Measurements from ENCODE around the gene TCP1.
"Not testable (repeated sequence)": the region's sequence is repeated elsewhere in the genome, so short reads cannot be mapped to it uniquely, and the experiment has no call there.

TCP1 gene

DNA sequence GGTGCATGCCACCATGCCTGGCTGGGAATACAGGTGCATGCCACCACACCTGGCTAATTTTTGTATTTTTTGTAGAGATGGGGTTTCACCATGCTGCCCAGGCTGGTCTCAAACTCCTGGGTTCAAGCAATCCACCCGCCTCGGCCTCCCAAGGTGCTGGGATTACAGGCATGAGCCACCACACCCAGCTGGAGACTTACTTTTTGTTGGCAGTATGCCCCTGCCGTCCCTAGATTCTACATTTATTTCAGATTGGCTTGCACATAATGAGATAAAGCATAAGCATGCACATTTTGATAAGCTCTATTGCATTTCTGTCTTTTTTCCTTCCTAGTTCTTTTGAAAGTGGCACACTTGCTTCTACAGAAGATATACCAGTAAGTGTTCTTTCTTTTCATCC is 27.4 kb upstream of the TCP1 start:
- not testable (repeated sequence) for DNase-seq (ENCODE audit: low read depth)

DNA sequence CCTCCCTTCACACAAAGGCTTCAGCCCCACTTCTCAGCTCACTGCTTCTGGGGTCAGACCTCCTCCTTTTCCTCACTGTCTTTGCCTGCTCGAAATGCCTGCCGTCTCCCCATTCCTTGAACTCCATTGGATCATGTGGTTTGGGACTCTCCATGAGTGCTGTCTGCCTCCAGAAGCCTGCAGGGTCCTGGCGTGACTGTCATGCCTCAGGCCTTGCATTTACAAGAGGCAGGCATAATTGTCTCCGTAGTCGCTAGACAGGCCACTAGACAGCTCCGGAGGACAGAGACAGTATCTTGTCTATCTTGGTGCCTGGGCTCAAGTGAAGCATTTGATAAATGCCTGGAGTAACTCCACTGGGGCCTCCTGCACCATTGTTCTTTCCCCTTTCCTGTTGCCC is 26.0 kb upstream of the TCP1 start:
- no peak for DNase-seq (ENCODE audit: low read depth)

DNA sequence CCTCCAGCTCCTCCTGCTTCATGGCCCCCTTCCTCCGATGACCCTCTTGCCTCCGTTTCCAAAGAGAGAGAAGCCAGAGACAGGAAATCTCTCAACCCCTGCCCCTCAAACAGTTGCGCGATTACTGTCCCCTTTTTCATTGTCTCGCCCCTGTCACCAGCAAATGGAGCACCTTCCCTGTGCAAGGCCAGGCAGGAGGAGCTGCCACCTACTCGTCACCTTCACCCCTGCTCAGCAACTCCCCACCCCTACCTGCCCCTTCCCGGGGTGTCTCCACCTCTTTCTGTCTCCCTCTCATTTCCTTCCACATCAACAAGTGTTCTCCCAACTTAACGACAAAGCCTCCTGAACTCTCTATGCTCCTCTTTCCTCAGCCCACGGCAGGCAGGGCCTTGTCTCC is 24.4 kb upstream of the TCP1 start:
- no peak for DNase-seq (ENCODE audit: low read depth)

DNA sequence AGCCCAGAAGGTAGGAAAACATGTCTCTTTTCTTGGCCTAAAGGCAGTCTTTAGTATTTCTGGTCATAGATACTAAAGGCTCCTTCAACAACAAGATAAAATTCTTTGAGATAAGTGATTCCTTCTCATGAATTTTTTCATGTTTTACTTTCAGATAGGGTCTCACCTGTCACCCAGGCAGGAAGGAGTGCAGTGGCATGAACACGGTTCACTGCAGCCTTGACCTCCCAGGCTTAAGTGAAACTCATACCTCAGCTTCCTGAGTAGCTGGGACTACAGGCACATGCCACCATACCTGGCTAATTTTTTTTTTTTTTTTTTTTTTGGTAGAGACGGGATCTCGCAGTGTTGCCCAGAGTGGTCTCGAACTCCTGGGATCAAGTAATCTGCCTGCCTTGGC is 19.7 kb upstream of the TCP1 start:
- DNase-seq (ENCODE audit: low read depth) = no peak

DNA sequence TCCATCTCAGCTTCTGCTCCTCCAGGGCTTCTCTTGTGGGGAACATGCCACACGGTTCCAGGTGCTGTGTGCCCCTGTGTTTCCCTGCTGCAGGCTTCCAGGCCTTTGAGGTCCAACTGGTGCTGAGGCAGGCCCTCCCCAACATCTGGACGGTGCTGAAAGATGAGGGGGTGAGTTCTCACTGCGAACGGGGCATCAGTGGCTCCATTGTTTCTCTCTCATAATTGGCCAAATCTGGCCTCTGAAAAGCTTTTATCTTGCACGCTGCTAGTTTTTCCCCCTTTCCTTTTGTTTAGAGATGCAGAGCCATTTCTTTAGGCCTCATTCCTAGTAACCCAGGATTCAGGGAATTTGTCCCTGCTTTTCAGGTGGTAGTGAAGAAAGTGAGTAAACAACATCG is 19.2 kb upstream of the TCP1 start:
- DNase-seq (ENCODE audit: low read depth) = no peak

DNA sequence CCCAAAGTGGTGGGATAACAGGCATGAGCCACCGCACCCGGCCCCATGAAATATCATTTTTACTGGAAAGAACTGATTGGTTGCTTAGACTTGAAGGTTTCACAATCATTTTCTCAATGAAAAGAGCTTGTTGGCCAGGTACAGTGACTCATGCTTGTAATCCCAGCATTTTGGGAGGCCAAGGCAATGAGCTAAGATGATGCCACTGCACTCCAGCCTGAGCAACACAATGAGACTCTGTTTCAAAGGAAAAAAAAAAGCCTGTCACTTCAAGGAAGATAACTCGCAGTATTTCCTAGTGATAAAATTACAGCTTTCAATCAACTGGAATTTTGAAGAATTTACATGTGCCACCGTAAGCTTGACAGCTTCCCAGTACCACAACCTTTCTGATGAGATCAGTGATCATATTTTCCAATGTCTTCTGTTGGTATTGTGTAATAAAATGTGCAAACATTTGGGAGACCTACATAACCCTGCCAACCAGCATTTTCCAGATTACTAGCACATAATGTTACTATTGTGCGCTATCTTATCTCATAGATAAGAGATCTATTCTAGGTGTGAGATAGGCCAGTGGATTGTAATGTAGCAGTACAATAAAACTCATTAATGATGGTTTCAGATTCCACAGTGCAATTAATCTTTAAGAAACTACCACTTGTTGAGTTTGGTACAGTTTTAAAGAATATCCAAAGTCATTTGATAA is 17.9 kb upstream of the TCP1 start:
- DNase-seq (ENCODE audit: low read depth) = no peak

DNA sequence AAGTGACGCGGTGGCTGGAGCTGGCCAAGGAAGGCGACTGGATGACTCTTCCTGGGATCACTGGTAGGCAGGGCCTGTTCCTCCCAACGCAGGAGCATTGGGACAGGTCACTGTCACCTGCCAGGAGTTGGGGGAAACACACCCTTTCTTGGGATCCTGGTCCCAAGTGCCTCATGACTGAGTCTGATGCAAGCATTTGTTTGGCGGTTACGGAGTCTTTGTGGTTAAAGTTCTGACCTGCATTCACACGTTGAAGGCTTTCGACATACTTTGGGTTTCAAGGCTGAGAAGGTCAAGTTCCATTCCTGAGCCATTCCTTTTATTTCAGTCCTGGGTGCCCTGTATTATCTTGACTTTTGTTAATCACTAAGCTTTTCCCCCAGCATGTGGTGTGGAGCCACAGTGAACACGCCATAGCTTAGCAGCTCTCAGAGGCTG is 16.6 kb upstream of the TCP1 start:
- no peak for DNase-seq (ENCODE audit: low read depth)

DNA sequence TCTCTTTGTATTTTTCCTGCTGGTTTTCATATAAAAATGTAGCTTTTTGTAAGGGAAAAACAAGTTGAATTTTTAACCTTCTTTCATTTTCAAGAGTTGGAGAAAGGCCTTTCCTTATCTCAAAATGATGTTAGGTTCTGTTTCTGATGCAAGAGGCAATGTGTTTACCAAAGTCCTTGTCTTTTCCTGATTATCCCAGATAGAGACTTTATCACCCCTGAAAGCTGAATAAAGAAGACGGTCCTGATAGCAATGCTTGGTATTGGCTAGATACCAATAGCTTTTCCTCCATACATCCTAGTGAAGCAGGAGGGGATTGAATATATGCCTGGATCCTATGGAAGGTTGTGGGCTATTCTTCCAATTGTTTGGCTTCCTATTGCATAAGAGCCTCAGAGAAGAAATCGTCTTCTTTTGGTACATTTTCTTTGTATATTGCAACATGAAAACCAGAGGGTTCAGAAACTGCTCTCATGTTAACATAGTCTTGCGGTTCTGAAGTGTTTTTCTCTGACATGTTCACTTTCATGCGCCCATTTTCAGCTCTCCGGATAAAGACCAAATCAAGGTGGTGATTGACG is 16.1 kb upstream of the TCP1 start:
- no peak for DNase-seq (ENCODE audit: low read depth)

DNA sequence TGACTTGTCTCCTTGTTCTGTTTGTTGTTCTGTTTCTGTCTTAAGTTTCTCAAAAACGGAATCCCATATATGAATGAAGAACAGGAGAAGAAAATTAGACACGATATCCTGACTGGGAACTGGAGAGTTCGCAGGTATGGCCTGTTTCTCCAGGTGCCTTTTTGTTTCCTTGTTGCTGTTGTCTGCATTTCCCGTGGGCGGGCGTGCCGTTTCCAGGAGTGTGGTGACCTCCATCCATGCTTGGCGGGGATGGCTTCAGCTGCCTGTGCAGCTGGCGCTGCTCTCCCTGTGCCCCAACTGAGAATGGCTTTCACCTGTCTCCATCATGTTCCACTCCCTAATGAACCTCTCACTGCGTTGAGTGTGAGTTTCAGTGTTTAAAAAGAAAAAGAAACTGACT is 15.1 kb upstream of the TCP1 start:
- no peak for DNase-seq (ENCODE audit: low read depth)

DNA sequence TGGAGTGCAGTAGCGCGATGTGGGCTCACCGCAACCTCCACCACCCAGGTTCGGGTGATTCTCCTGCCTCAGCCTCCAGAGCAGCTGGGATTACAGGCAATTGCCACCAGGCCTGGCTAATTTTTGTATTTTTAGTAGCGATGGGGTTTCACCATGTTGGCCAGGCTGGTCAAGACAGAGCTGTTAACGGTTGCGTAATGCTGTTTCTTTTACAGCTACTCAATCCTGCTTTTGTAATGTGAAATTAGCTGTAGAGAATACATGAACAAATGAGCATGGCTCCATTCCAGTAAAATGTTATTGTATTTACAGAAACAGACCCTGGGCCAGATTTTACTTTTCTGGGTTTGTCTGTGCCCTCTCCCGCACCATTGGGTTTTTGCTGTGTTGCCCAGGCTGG is 12.5 kb upstream of the TCP1 start:
- no peak for DNase-seq (ENCODE audit: low read depth)

DNA sequence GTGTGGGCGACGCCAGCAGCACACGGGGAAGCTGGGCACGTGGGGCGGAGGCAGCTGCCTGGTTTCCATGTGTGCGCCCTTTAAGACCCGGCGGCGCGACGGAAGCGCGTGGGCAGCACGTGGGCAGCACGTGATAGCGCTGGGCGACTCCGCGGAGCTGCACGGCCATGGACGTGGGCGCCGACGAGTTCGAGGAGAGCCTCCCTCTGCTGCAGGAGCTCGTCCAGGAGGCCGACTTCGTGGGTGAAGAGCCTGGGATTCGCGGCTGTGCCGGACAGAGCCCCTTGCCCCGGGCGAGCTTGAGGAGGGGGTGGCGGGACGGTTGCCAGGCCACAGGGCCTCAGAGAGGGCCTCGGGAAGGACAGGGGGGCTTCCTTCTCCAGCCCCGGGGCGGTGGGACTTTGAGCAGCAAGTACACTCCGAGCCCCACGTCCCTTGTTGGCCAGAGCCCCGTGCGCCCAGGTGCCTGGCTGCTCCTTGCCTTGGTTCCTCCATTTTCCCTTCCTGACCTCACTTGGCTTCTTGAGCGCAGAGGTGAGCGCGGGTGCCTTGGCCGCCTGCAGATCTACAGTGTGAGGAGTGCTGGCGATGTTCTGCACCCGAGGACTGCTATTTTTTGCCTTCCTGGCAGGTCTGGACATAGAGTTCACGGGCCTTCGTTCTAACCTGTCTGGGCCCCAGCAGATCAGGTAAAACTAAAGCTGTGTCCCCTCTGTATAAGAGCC is 10.9 kb upstream of the TCP1 start, which contains the start of gene PNLDC1:
PNLDC1 (plus strand) TSS at position 136 of the 725 bp plus-strand sequence; CDS start at position 168, 32 bp downstream.
- no peak for DNase-seq (ENCODE audit: low read depth)

DNA sequence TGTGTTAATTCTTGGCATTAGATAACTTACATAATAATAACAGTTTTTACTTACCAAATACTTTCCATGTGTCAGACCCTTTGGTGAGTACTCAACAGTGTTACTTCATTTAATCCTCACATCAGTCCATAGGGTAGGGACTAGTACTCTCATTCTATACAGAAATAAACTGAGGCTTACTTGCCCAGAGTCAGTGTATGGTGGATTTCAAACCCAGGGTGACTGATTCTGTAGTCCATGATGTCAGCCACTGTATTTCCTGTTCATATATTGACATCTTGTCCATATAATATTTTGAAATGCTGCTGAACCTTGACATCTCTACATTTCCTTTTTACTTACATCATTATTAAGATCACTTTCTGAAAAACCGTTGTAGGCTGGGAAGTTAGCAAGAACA is 8.2 kb upstream of the TCP1 start:
- no peak for DNase-seq (ENCODE audit: low read depth)

DNA sequence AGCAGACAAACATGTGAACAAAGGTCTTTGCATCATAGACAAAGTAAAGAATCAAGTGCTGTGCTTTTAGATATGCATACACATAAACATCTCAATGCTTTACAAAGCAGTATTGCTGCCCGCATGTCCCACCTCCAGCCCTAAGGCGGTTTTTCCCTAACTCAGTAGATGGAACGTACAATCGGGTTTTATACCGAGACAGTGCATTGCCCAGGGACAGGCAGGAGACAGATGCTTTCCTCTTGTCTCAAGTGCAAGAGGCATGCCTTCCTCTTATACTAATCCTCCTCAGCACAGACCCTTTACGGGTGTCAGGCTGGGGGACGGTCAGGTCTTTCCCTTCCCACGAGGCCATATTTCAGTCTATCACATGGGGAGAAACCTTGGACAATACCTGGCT is 5.6 kb upstream of the TCP1 start:
- DNase-seq (ENCODE audit: low read depth) = not testable (repeated sequence)

DNA sequence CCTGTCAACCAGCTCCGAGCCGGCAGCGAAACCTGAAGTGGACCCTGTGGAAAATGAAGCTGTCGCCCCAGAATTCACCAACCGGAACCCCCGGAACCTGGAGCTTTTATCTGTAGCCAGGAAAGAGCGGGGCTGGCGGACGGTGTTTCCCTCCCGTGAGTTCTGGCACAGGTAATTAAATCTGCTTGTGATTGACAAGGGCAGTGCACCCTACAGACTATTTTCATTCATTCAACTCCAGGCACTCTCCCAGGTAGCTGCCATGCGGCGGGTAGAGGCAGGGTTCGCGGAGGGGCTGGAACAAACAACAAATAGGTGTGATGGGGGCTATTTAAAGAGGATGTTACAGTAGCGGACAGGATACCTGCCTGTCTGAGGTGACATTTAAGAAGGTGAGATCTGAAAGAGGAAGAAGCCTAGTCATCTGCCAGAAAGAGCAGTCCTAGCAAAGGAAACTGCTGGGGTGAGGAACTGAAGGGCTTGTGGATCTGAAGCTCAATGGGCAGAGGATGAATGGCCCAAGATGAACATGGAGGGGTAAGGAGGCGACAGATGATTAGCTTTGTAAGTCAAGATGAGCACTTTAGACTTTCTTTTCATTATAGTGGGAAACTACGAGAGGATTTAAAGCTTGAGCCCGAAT is 1.7 kb upstream of the TCP1 start:
- no peak for DNase-seq (ENCODE audit: low read depth)

DNA sequence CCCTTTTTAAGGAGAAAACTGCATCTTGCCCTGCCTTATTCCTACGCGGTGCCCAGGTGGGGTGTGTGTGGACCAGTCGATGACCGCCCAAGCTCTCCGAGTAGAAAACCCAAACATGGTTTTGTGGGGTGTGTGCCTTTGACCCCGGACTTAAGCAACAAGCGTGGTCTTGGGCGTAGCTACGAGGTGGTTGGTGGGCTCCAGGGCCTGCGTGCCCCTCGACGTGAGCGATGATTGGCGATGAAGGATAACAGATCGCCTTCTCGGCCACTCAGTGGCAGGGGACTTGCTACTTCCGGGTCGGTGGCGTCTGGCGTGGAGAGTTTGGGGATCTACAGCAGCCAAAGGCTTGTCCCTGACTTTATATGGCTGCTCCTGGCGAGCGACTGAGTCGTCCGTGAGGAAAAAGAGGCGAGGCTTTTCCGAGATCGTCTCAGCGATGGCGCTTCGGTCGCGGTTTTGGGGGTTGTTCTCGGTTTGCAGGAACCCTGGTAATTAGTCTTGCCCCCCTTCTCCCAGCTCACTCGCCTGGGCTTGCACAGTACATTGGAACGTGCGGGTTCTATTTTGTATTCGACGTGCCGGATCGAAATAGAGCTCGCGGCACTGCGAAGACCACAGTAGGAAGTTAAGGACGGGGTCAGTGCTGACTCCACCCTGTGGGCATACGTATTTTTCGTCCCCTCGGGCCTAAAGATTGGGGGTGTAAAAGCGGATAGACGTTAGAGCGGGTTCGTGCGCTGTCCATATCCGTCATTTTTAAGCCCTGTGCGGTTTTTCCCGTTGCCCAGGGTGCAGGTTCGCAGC is 950 bp upstream of the TCP1 start, which contains the start of gene MRPL18:
MRPL18 (plus strand) TSS at position 319 of the 807 bp plus-strand sequence; CDS start at position 440, 121 bp downstream.
- peak; percentile 83 for DNase-seq (ENCODE audit: low read depth)

DNA sequence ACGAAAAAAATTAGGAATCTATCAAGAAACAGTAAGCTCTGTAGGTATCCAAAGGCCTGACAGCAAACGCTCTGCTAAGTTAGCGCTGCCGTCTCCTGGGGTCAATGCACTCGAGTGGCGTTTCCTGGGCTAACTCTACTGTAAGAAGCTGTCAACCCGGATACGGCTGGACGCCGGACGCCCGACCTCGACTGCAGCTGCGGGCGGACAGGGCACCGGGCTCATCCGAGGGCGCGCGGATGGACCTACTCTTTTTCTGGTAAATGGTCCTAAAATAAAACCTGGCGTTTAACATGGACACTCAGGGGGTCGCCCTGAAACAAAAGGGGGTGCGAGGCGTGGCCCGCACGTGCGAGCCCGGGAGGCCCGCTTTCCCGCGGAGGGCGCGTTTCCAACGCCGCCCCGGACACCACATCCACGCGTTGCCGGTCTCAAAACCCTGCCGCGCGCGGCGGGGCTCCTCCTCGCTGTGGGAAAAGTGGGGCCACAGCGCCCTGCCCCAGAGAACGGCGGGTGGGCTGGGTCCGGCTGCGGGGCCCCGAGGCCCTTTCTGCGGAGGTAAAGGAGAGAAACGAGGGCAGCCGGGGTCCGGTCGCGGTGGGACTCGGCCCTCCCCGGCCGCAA is 537 bp downstream of the TCP1 start:
- peak; percentile 20 for DNase-seq (ENCODE audit: low read depth)

DNA sequence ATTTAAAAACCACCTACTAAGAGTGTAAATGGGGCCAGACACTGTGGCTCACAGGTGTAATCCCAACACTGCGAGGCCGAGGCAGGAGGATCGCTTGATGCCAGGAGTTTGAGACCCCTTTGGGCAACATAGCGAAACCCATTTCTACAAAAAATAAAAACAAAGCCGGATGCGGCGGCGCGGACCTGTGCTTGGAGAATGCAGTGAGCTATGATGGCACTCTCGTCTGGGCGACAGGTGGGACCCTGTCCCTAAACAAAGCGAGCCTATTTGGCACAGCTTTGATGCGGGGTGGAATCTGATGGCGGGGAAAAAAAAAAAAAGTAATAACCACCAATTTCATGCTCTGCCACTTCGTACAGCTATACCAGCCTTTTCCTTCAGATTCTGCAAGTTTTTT is 1.1 kb downstream of the TCP1 start:
- no peak for DNase-seq (ENCODE audit: low read depth)

DNA sequence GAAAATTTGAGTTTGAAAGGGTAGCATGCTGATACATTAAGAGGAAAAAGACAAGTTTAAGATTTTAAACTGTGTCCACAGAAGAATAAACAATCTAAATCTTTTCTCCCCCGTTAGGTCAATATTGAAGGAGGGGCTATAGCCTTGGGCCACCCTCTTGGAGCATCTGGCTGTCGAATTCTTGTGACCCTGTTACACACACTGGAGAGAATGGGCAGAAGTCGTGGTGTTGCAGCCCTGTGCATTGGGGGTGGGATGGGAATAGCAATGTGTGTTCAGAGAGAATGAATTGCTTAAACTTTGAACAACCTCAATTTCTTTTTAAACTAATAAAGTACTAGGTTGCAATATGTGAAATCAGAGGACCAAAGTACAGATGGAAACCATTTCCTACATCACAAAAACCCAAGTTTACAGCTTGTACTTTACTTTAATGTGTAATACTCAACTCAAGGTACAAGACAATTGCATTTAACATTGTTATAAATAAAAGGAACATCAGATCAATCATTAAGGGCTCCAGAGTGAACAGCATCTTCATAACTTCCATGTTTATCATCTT is 10.8 kb downstream of the TCP1 start:
- DNase-seq (ENCODE audit: low read depth) = no peak

DNA sequence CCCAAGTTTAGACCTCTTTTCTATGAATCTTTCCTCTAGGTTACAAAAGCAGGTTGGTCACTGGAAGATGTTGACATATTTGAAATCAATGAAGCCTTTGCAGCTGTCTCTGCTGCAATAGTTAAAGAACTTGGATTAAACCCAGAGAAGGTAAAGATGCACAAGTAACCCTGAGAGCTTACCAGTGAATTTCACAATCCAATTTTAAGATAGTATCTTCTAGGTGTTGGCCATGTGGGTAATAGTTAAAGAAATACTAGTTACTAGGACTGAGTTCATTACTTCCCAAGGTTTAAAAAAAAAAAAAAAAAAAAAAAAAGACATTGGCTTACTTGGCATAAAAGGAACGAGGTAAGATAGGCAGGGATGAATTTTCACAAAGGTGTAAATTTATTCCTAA is 11.3 kb downstream of the TCP1 start:
- DNase-seq (ENCODE audit: low read depth) = no peak

DNA sequence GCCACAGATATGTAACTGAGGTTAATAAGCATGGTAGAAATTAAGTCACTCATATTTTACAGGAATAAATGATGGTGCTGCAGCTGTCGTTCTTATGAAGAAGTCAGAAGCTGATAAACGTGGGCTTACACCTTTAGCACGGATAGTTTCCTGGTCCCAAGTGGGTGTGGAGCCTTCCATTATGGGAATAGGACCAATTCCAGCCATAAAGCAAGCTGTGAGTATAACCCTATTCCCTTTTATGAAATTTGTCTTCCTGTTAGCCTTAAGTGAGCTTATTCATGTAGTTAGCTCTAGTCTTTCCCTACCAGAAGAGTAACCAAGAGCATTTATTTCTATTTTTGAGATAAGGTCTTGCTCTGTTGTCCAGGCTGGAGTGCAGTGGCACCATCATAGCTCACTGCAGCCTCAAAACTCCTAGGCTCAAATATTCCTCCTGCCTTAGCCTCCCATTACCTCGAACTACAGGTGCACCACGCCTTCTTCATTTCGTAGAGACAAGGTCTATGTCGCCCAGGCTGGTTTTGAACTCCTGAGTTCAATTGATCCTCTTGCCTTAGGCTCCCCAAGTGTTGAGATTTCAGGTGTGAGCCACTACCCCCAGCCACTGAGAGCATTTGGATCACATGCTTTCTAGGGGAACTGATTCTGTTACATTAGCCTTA is 12.0 kb downstream of the TCP1 start:
- DNase-seq (ENCODE audit: low read depth) = no peak

All from activated T-cell treated with anti-CD3 and anti-CD28 coated beads for 48 hours (primary cell).